Choroid plexus epithelial cell (primary cell): Measurements from ENCODE around the gene PIGL.

ENCODE experiments used
- DNase-seq: peaks from one replicate; pipeline ENCODE4 v3.0.0-alpha.2; 2010; ENCODE audit warnings: low read depth
- H3K4me3 ChIP-seq: 2 replicates; pipeline ENCODE4 v1.5.1; 2011; ENCODE audit warnings: low read depth, mild to moderate bottlenecking, control low read depth, low read length, moderate library complexity
- TF ChIP-seq, protein P1 (sequence below): conservative IDR thresholded peaks from 2 replicates; pipeline ENCODE4 v1.5.1; 2011; ENCODE audit warnings: low read depth, mild to moderate bottlenecking, control low read depth, inconsistent platforms, low read length, moderate library complexity

Gene PIGL

DNA sequence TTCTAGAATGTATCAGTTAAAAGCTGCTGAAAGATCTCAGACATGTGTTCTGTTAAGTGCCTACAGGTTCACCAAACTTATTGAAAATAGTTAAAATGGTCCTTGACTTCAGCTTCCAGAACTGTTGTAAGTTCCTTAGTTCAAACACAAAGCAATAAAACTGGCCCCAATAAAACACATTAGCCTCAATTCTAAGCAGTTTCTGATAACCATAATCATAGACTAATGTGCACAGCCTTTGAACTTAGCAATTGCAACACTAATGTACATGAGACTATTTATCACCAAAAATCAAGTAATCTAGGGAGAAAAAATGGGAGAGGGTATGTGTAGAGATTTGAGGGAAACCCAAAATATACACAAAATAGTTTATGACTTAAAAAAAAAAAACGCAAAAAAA is 15.4 kb downstream of the PIGL start:
- DNase-seq, result no peak
- no peak overlapping the region for H3K4me3 ChIP-seq
- TF ChIP-seq, protein P1, sequence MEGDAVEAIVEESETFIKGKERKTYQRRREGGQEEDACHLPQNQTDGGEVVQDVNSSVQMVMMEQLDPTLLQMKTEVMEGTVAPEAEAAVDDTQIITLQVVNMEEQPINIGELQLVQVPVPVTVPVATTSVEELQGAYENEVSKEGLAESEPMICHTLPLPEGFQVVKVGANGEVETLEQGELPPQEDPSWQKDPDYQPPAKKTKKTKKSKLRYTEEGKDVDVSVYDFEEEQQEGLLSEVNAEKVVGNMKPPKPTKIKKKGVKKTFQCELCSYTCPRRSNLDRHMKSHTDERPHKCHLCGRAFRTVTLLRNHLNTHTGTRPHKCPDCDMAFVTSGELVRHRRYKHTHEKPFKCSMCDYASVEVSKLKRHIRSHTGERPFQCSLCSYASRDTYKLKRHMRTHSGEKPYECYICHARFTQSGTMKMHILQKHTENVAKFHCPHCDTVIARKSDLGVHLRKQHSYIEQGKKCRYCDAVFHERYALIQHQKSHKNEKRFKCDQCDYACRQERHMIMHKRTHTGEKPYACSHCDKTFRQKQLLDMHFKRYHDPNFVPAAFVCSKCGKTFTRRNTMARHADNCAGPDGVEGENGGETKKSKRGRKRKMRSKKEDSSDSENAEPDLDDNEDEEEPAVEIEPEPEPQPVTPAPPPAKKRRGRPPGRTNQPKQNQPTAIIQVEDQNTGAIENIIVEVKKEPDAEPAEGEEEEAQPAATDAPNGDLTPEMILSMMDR, result no peak

DNA sequence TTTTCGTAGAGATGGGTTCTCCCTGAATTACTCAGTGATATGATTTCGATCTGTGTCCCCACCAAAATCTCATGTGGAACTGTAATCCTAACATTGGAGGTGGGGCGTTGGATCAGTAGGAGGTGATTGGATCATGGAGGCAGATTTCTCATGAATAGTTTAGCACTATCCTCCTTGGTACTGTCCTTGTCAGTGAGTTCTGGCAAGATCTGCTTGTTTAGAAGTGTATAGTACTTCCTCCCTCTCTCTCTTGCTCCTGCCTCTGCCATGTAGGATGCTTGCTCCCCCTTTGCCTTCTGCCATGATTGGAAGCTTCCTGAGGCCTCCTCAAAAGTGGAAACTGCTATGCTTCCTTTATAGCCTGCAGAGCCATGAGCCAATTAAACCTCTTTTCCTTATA is 22.9 kb downstream of the PIGL start:
- DNase-seq, result no peak
- H3K4me3 ChIP-seq, result no peak overlapping the region
- TF ChIP-seq, protein P1, result no peak

DNA sequence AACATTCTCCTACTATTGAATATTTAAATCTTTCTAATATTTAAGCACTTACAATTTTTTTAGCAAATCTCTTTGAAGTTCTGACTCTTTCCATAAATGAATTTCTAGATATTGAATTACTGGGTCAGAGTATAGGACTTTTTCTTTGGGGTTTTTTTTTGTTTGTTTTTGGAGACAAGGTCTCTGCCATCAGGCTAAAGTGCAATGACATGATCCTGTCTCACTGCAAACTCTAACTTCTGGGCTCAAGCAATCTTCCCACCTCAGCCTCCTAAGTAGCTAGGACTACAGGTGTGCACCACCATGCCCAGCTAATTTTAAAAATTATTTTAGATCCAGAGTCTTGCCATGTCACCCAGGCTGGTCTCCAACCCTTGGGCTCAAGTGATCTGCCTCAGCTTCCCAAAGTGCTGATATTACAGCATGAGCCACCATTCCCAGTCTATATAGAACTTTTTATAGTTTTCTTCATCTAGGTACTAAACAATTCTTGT is 24.9 kb downstream of the PIGL start:
- no peak for DNase-seq
- TF ChIP-seq, protein P1, result no peak

DNA sequence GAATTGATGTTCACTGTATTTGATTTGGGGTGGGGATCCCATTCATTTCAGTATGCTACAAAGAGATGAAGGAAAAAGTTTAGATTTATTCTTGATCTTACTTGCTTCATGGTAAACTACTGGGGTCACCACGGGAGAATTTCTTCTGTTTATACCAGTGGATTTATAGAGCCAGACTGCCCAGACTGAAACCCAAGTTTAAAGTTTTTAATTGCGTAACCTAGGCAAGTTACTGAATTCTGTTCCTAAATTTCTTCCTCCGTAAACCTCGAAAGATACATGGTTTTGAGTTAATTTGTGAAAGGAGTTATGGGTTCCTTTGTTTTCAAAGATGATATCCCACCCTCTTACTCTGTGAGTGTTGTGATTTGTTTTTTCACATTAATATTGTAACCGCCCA is 26.4 kb downstream of the PIGL start:
- no peak overlapping the region for H3K4me3 ChIP-seq
- DNase-seq, result no peak
- TF ChIP-seq, protein P1, result no peak

More for the DNA sequence above, 24.9 kb downstream of the PIGL start:
- no peak overlapping the region for H3K4me3 ChIP-seq

DNA sequence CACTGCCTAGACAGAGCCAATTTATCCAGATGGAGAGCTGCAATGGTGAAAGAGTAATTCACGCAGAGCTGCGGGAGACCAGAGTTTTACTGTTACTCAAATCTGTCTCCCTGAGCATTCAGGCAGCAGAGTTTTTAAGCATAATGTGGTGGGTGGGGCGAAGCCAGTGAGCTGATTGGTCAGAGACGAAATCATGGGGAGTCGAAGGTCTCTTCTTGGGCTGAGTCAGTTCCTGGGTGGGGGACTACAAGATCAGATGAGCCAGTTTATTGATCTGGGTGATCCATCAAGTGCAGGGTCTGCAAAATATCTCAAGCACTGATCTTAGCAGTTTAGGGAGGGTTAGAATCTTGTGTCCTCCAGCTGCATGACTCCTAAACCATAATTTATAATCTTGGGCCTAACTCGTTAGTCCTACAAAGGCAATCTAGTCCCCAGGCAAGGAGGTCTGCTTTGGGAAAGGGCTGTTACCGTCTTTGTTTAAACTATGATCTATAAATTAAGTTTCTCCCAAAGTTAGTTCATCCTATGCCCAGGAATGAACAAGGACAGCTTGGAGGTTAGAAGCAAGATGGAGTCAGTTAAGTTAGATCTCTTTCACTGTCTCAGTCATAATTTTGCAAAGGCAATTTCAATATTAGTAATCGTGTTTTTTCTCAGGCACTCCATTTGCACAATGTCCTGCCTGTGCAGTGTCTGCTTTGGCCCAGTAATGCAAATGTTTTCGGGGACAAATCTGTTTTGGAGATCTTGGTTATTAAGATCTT is 27.0 kb downstream of the PIGL start:
- no peak overlapping the region for H3K4me3 ChIP-seq
- DNase-seq, result no peak
- TF ChIP-seq, protein P1, result no peak

DNA sequence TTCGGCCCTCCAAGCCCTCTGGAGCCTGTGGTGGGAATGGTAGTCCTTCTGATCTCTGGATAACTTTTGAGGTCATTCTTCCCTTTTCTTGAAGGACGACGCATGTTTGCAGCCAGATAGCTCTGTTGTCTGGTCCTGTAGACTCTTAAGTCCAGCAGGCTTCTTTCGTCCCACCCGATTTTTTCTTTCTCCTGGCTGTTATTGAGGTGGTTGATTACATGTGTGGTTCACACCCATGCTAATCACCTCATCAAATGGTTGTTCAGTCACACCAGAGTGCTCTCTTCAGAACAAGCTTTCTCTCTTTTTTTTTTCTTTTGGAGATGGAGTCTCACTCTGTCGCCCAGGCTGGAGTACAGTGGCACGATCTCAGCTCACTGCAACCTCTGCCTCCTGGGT is 30.6 kb downstream of the PIGL start:
- no peak for DNase-seq
- TF ChIP-seq, protein P1, result no peak

DNA sequence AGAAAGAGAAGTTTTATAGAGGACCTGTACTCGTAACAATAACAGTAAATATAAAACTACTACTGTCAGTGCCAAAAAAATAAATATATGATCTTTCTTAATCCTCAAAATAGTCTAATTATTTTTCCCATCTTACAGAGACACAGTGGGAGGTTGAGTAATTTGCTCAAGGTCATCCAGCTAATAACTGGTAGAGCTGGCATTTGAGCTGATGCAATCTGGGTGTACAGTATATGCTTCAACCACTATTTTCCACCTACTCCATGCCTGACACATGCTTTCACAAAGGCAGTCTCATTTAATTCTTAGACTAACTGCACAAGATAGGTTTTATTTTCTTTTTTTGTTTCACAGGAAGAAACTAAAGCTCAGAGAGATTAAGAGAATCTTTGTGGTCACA is 33.6 kb downstream of the PIGL start:
- peak; percentile 69 for DNase-seq
- H3K4me3 ChIP-seq, result no peak overlapping the region
- TF ChIP-seq, protein P1, result no peak

More for the DNA sequence above, 30.6 kb downstream of the PIGL start:
- H3K4me3 ChIP-seq, result no peak overlapping the region
